Gastroesophageal sphincter (tissue), 3 donors: ENCODE data around the gene PYCR2.

Experiments used
- CTCF ChIP-seq, 4 experiments: fragments of 200-600 bp in 2 of 4; fragments of 450-650 bp in 2 of 4; sonication (generic) in 1 of 4; IDR thresholded peaks; one replicate each; pipeline ENCODE4 v1.5.1; 2017 to 2019; ENCODE audit warnings: antibody characterized with exemption in 4 of 4, mild to moderate bottlenecking in 2 of 4, moderate library complexity in 2 of 4
- EP300 ChIP-seq: sonication (generic); formaldehyde crosslinking; IDR thresholded peaks from one replicate; pipeline ENCODE4 v1.6.1; 2017; ENCODE audit warnings: antibody characterized with exemption, mild to moderate bottlenecking
- POLR2AphosphoS5 ChIP-seq: sonication (generic); formaldehyde crosslinking; IDR thresholded peaks from one replicate; pipeline ENCODE4 v1.6.1; 2017; ENCODE audit warnings: antibody characterized with exemption

- TF ChIP-seq CTCF (IDR thresholded peaks at IDR 0.05) (no peak), POLR2AphosphoS5 (no peak), EP300 (no peak)
These were observed 17.8 kb upstream of the PYCR2 start for GRCh38 chr1:225941942-225942222.
